ENCODE data around the gene SLC4A2.

GRCh38 chr7:151104411-151105235, 45.2 kb downstream of the SLC4A2 start:
- TF ChIP-seq POLR2A (IDR thresholded peaks at IDR 0.05; ENCODE audit: low read depth, low read length) (no peak), TAF1 (IDR thresholded peaks at IDR 0.05; ENCODE audit: low read depth, low read length) (no peak)
